B cell (primary cell): ENCODE results near the gene RPS6KA1. TPM values are rescaled to one million over a fixed set of nuclear protein-coding genes. Genes with fewer than 3 reads are reported as not detected.

Experiments
- ATAC-seq: fragments of 200-7000 bp; cut with Tn5 transposase; one replicate; pipeline ENCODE4 v1.10.0; 2021; ENCODE audit warnings: low read depth, mild to moderate bottlenecking, moderate number of reproducible peaks, moderate library complexity
- CTCF ChIA-PET: fragments of 350-600 bp; sonication (Branson Sonifier 250); formaldehyde crosslinking; loops from one replicate; lab custom pipeline; 2021; ENCODE audit warnings: antibody characterized with exemption, inconsistent platforms; lab: Charles Lee
- POLR2A ChIA-PET: fragments of 350-600 bp; sonication (Branson Sonifier 250); formaldehyde crosslinking; loops from one replicate; lab custom pipeline; 2021; ENCODE audit warnings: antibody characterized with exemption; lab: Charles Lee
- DNase-seq: peaks from one replicate; pipeline ENCODE4 v3.0.0; 2013
- H2AFZ ChIP-seq: 2 replicates; pipeline ENCODE4 v1.6.1; 2012; ENCODE audit warnings: mild to moderate bottlenecking, low read depth, low read length; ENCODE audit not compliant: insufficient read depth, poor library complexity, severe bottlenecking
- H3K27ac ChIP-seq, 2 donors: 1 replicate in 1 of 2; 2 replicates in 1 of 2; pipeline ENCODE4 v1.5.1; 2012 to 2013; ENCODE audit warnings: low read length in 2 of 2, mild to moderate bottlenecking in 2 of 2, moderate library complexity in 1 of 2
- H3K27me3 ChIP-seq, 4 experiments: fragments of 200-600 bp in 1 of 4; sonication (generic) in 1 of 4; replicated peaks in 1 of 4; 1 replicate in 2 of 4; 2 replicates in 2 of 4; pipeline versions ENCODE4 v1.6.1 to v1.7.0; 2013 to 2016; ENCODE audit warnings: low read length in 3 of 4, mild to moderate bottlenecking in 2 of 4, mixed read lengths in 1 of 4, moderate library complexity in 1 of 4; ENCODE audit not compliant: insufficient read depth in 4 of 4, control insufficient read depth in 3 of 4; ENCODE audit errors: control extremely low read depth in 1 of 4
- H3K36me3 ChIP-seq, 2 experiments: replicated peaks in 1 of 2; 1 replicate in 1 of 2; 2 replicates in 1 of 2; pipeline versions ENCODE4 v1.6.1 to v1.7.1; 2013; ENCODE audit warnings: low read length in 1 of 2; ENCODE audit not compliant: insufficient read depth in 2 of 2, control insufficient read depth in 1 of 2; ENCODE audit errors: control extremely low read depth in 1 of 2, extremely low read depth in 1 of 2
- H3K4me1 ChIP-seq, 2 donors: fragments of 200-600 bp in 1 of 2; sonication (generic) in 1 of 2; 1 replicate in 1 of 2; 2 replicates in 1 of 2; pipeline versions ENCODE4 v1.5.1 to v1.6.1; 2013 to 2017; ENCODE audit warnings: low read length in 2 of 2; ENCODE audit not compliant: control insufficient read depth in 2 of 2, insufficient read depth in 2 of 2
- H3K4me2 ChIP-seq: replicated peaks from 2 replicates; pipeline ENCODE3; 2012; ENCODE audit warnings: mild to moderate bottlenecking, low read depth, low read length; ENCODE audit not compliant: poor library complexity, severe bottlenecking
- H3K4me3 ChIP-seq, 5 experiments: fragments of 200-600 bp in 1 of 5; sonication (generic) in 1 of 5; 1 replicate in 3 of 5; 2 replicates in 2 of 5; pipeline versions ENCODE4 v1.5.1 to v1.7.0; 2011 to 2016; ENCODE audit warnings: low read length in 4 of 5, mild to moderate bottlenecking in 4 of 5, low read depth in 2 of 5, control low read depth in 1 of 5, moderate library complexity in 1 of 5; ENCODE audit not compliant: insufficient read depth in 1 of 5; ENCODE audit errors: control extremely low read depth in 1 of 5, extremely low read depth in 1 of 5
- H3K79me2 ChIP-seq: fragments of 200-600 bp; sonication (generic); one replicate; pipeline ENCODE4 v1.6.0; 2016; ENCODE audit warnings: low read length; ENCODE audit not compliant: control insufficient read depth, insufficient read depth
- H3K9ac ChIP-seq: fragments of 200-600 bp; sonication (generic); 2 replicates; pipeline ENCODE4 v1.6.1; 2017; ENCODE audit warnings: mild to moderate bottlenecking, low read length, moderate library complexity
- H3K9me3 ChIP-seq, 3 donors: one replicate each; pipeline versions ENCODE4 v1.6.1 to v1.7.1; 2013; ENCODE audit warnings: low read length in 2 of 3; ENCODE audit not compliant: control insufficient read depth in 2 of 3, insufficient read depth in 1 of 3; ENCODE audit errors: control extremely low read depth in 1 of 3
- H4K20me1 ChIP-seq: 2 replicates; pipeline ENCODE4 v1.6.0; 2012; ENCODE audit warnings: mild to moderate bottlenecking, low read length; ENCODE audit not compliant: insufficient read depth, control insufficient read depth, poor library complexity, severe bottlenecking
- H3K27ac Mint-ChIP-seq: one replicate; pipeline ENCODE4 v1.8.0; 2021; ENCODE audit warnings: mixed read lengths
- H3K27me3 Mint-ChIP-seq: one replicate; pipeline ENCODE4 v1.8.0; 2021; ENCODE audit warnings: mixed read lengths
- H3K4me1 Mint-ChIP-seq: one replicate; pipeline ENCODE4 v1.8.0; 2021; ENCODE audit warnings: mixed read lengths
- H3K4me3 Mint-ChIP-seq: one replicate; pipeline ENCODE4 v1.8.0; 2021; ENCODE audit warnings: mixed read lengths
- H3K9me3 Mint-ChIP-seq: one replicate; pipeline ENCODE4 v1.8.0; 2022; ENCODE audit warnings: mixed read lengths; ENCODE audit not compliant: insufficient read depth
- EZH2 ChIP-seq: IDR thresholded peaks from 2 replicates; pipeline ENCODE4 v1.6.1; 2012; ENCODE audit warnings: borderline replicate concordance, low read depth, mild to moderate bottlenecking, moderate library complexity, low read length; ENCODE audit not compliant: insufficient read depth, poor library complexity, severe bottlenecking
- WGBS: methylation state at CpG from one replicate; pipeline ENCODE4 v1.1.5; 2013; ENCODE audit warnings: missing lambda C conversion rate; ENCODE audit not compliant: insufficient coverage; 5-methylcytosine and 5-hydroxymethylcytosine counted together
- intact Hi-C: fragments of 100-400 bp; cut with micrococcal nuclease; formaldehyde crosslinking; loops from one replicate; pipeline ENCODE4 v1.10.0; 2022
- polyA plus RNA-seq: library from polyadenylated mRNA; depleted of rRNA; stranded (reverse); fragments of >200 nt; gene quantifications from 2 replicates; pipeline ENCODE4 v1.2.3, GENCODE V29; 2012
- total RNA-seq, 2 donors: library from RNA; stranded (reverse); fragments of 120-200 nt in 1 of 2; gene quantifications; 1 replicate in 1 of 2; 2 replicates in 1 of 2; pipeline versions ENCODE4 v1.2.3 to v1.2.4, GENCODE V29; 2013 to 2022
- TF ChIP-seq, protein P1 (sequence below): fragments of 200-600 bp; IDR thresholded peaks from one replicate; pipeline ENCODE4 v1.8.0; 2022; ENCODE audit warnings: antibody characterized with exemption, mild to moderate bottlenecking

The RPS6KA1 gene
- total and polyA plus RNA-seq, 2 donors (not counting 1 experiment from before 2014, with no cell fraction given) = 72.0 to 99.9 TPM

DNA sequence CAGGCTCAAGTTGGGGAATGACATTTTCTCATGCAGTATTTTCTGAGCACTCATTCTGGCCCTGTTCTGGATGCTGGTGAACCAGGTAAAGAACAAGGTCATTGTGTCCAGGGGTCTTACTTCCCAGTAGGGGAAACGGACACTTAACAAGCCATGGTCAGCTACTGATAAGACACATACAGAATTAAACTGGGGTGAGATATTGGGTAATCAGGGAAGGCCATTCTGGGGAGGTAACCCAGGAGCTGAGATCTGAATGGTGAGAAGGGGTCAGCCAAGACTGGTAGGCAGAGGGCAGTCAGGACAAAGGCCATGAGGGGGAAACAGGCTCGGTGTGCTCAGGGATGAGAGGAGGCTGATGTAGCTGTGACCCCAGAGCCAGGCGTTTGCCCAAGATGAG is 45.8 kb downstream of the RPS6KA1 start:
- Mint-ChIP-seq H3K27ac (no peak overlapping the region), H3K27me3 (no peaks in the 10 kb centered on the region)

DNA sequence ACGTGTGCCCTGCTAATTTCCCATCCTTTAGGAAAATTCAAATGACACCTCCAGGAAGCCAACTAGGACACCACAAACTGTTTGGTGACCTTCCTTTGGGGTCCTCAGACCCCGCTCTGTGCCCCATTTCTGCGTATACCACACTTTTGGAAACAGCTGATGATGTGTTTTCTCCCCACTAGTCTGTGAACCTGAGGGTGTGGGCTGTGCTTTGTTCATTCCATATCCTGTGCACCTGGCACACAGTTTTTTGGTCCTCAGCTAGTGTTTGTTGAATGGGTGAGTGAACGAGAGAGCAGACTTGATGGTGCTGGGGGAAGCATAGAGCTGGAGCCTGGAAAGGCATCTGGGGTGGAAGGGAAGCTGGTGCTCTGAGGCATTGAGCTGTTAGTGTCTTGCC is 48.6 kb downstream of the RPS6KA1 start:
- no peak overlapping the region for H3K4me2 ChIP-seq
- no peaks in the 10 kb centered on the region for H3K9me3 ChIP-seq
- no peaks in the 10 kb centered on the region for H3K4me1 ChIP-seq
- H3K9ac ChIP-seq = no peak overlapping the region
- no peaks in the 10 kb centered on the region for H3K79me2 ChIP-seq
- Mint-ChIP-seq H3K9me3 (no peaks in the 10 kb centered on the region), H3K4me1 (no peaks in the 10 kb centered on the region), H3K27ac (no peak overlapping the region), H3K27me3 (no peaks in the 10 kb centered on the region), H3K4me3 (no peak overlapping the region)
- H3K27ac ChIP-seq = no peak overlapping the region
- ChIA-PET POLR2A (no interaction called here), CTCF (interaction anchor here (0.7 to 1.7 kb wide), 3 partner anchors 19 to 78 kb away, joined by 3 to 4 read pairs (median 3); no protein-coding TSS in a partner anchor)
- DNase-seq (no peak), ATAC-seq (no peak)
- intact Hi-C loops = no loop called here
- WGBS = 49% methylated on average over 3 of the region's 4 CpGs
- no peak overlapping the region for H2AFZ ChIP-seq
- peaks cover 0 to 27% of the 10 kb centered on the region in 2 experiments for H3K36me3 ChIP-seq
- H3K27me3 ChIP-seq = no peaks in the 10 kb centered on the region
- H3K4me3 ChIP-seq = no peak overlapping the region
- TF ChIP-seq, protein P1, sequence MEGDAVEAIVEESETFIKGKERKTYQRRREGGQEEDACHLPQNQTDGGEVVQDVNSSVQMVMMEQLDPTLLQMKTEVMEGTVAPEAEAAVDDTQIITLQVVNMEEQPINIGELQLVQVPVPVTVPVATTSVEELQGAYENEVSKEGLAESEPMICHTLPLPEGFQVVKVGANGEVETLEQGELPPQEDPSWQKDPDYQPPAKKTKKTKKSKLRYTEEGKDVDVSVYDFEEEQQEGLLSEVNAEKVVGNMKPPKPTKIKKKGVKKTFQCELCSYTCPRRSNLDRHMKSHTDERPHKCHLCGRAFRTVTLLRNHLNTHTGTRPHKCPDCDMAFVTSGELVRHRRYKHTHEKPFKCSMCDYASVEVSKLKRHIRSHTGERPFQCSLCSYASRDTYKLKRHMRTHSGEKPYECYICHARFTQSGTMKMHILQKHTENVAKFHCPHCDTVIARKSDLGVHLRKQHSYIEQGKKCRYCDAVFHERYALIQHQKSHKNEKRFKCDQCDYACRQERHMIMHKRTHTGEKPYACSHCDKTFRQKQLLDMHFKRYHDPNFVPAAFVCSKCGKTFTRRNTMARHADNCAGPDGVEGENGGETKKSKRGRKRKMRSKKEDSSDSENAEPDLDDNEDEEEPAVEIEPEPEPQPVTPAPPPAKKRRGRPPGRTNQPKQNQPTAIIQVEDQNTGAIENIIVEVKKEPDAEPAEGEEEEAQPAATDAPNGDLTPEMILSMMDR = no peak
- no peak for TF ChIP-seq EZH2
- peaks cover 9% of the 10 kb centered on the region for H4K20me1 ChIP-seq

More for the DNA sequence above, 45.8 kb downstream of the RPS6KA1 start:
- Histone ChIP-seq H2AFZ (no peak overlapping the region), H3K36me3 (peaks cover 0 to 52% of the 10 kb centered on the region in 2 experiments), H3K27ac (no peak overlapping the region), H3K79me2 (no peaks in the 10 kb centered on the region), H3K4me3 (no peak overlapping the region), H4K20me1 (peaks cover 11% of the 10 kb centered on the region), H3K27me3 (no peaks in the 10 kb centered on the region), H3K9me3 (no peaks in the 10 kb centered on the region), H3K4me2 (no peak overlapping the region), H3K9ac (no peak overlapping the region), H3K4me1 (no peaks in the 10 kb centered on the region)
- TF ChIP-seq EZH2 = no peak
- TF ChIP-seq, protein P1 = no peak
- Mint-ChIP-seq H3K4me3 (no peak overlapping the region), H3K9me3 (no peaks in the 10 kb centered on the region), H3K4me1 (no peaks in the 10 kb centered on the region)
- ChIA-PET POLR2A (no interaction called here), CTCF (interaction anchor here (1.1 kb wide), 1 partner anchor 76 kb away, joined by 3 read pairs; no protein-coding TSS in a partner anchor)
- DNase-seq (no peak), ATAC-seq (no peak)
- intact Hi-C loops = no loop called here
- 97% methylated on average over 3 of the region's 3 CpGs for WGBS
